B cell (primary cell): ENCODE data around the gene SERTAD3. TPM values are rescaled to one million over a fixed set of nuclear protein-coding genes. Genes with fewer than 3 reads are reported as not detected.

Experiments used
- ATAC-seq: fragments of 200-7000 bp; cut with Tn5 transposase; one replicate; pipeline ENCODE4 v1.10.0; 2021; ENCODE audit warnings: low read depth, mild to moderate bottlenecking, moderate number of reproducible peaks, moderate library complexity
- CTCF ChIA-PET: fragments of 350-600 bp; sonication (Branson Sonifier 250); formaldehyde crosslinking; loops from one replicate; lab custom pipeline; 2021; ENCODE audit warnings: antibody characterized with exemption, inconsistent platforms; lab: Charles Lee
- POLR2A ChIA-PET: fragments of 350-600 bp; sonication (Branson Sonifier 250); formaldehyde crosslinking; loops from one replicate; lab custom pipeline; 2021; ENCODE audit warnings: antibody characterized with exemption; lab: Charles Lee
- DNase-seq: peaks from one replicate; pipeline ENCODE4 v3.0.0; 2013
- H2AFZ ChIP-seq: 2 replicates; pipeline ENCODE4 v1.6.1; 2012; ENCODE audit warnings: mild to moderate bottlenecking, low read depth, low read length; ENCODE audit not compliant: insufficient read depth, poor library complexity, severe bottlenecking
- H3K27ac ChIP-seq, 2 donors: 1 replicate in 1 of 2; 2 replicates in 1 of 2; pipeline ENCODE4 v1.5.1; 2012 to 2013; ENCODE audit warnings: low read length in 2 of 2, mild to moderate bottlenecking in 2 of 2, moderate library complexity in 1 of 2
- H3K27me3 ChIP-seq, 4 experiments: fragments of 200-600 bp in 1 of 4; sonication (generic) in 1 of 4; replicated peaks in 1 of 4; 1 replicate in 2 of 4; 2 replicates in 2 of 4; pipeline versions ENCODE4 v1.6.1 to v1.7.0; 2013 to 2016; ENCODE audit warnings: low read length in 3 of 4, mild to moderate bottlenecking in 2 of 4, mixed read lengths in 1 of 4, moderate library complexity in 1 of 4; ENCODE audit not compliant: insufficient read depth in 4 of 4, control insufficient read depth in 3 of 4; ENCODE audit errors: control extremely low read depth in 1 of 4
- H3K36me3 ChIP-seq, 2 experiments: replicated peaks in 1 of 2; 1 replicate in 1 of 2; 2 replicates in 1 of 2; pipeline versions ENCODE4 v1.6.1 to v1.7.1; 2013; ENCODE audit warnings: low read length in 1 of 2; ENCODE audit not compliant: insufficient read depth in 2 of 2, control insufficient read depth in 1 of 2; ENCODE audit errors: control extremely low read depth in 1 of 2, extremely low read depth in 1 of 2
- H3K4me1 ChIP-seq, 2 donors: fragments of 200-600 bp in 1 of 2; sonication (generic) in 1 of 2; 1 replicate in 1 of 2; 2 replicates in 1 of 2; pipeline versions ENCODE4 v1.5.1 to v1.6.1; 2013 to 2017; ENCODE audit warnings: low read length in 2 of 2; ENCODE audit not compliant: control insufficient read depth in 2 of 2, insufficient read depth in 2 of 2
- H3K4me2 ChIP-seq: replicated peaks from 2 replicates; pipeline ENCODE3; 2012; ENCODE audit warnings: mild to moderate bottlenecking, low read depth, low read length; ENCODE audit not compliant: poor library complexity, severe bottlenecking
- H3K4me3 ChIP-seq, 5 experiments: fragments of 200-600 bp in 1 of 5; sonication (generic) in 1 of 5; 1 replicate in 3 of 5; 2 replicates in 2 of 5; pipeline versions ENCODE4 v1.5.1 to v1.7.0; 2011 to 2016; ENCODE audit warnings: low read length in 4 of 5, mild to moderate bottlenecking in 4 of 5, low read depth in 2 of 5, control low read depth in 1 of 5, moderate library complexity in 1 of 5; ENCODE audit not compliant: insufficient read depth in 1 of 5; ENCODE audit errors: control extremely low read depth in 1 of 5, extremely low read depth in 1 of 5
- H3K79me2 ChIP-seq: fragments of 200-600 bp; sonication (generic); one replicate; pipeline ENCODE4 v1.6.0; 2016; ENCODE audit warnings: low read length; ENCODE audit not compliant: control insufficient read depth, insufficient read depth
- H3K9ac ChIP-seq: fragments of 200-600 bp; sonication (generic); 2 replicates; pipeline ENCODE4 v1.6.1; 2017; ENCODE audit warnings: mild to moderate bottlenecking, low read length, moderate library complexity
- H3K9me3 ChIP-seq, 3 donors: one replicate each; pipeline versions ENCODE4 v1.6.1 to v1.7.1; 2013; ENCODE audit warnings: low read length in 2 of 3; ENCODE audit not compliant: control insufficient read depth in 2 of 3, insufficient read depth in 1 of 3; ENCODE audit errors: control extremely low read depth in 1 of 3
- H4K20me1 ChIP-seq: 2 replicates; pipeline ENCODE4 v1.6.0; 2012; ENCODE audit warnings: mild to moderate bottlenecking, low read length; ENCODE audit not compliant: insufficient read depth, control insufficient read depth, poor library complexity, severe bottlenecking
- H3K27ac Mint-ChIP-seq: one replicate; pipeline ENCODE4 v1.8.0; 2021; ENCODE audit warnings: mixed read lengths
- H3K27me3 Mint-ChIP-seq: one replicate; pipeline ENCODE4 v1.8.0; 2021; ENCODE audit warnings: mixed read lengths
- H3K4me1 Mint-ChIP-seq: one replicate; pipeline ENCODE4 v1.8.0; 2021; ENCODE audit warnings: mixed read lengths
- H3K4me3 Mint-ChIP-seq: one replicate; pipeline ENCODE4 v1.8.0; 2021; ENCODE audit warnings: mixed read lengths
- H3K9me3 Mint-ChIP-seq: one replicate; pipeline ENCODE4 v1.8.0; 2022; ENCODE audit warnings: mixed read lengths; ENCODE audit not compliant: insufficient read depth
- CTCF ChIP-seq: fragments of 200-600 bp; IDR thresholded peaks from one replicate; pipeline ENCODE4 v1.8.0; 2022; ENCODE audit warnings: antibody characterized with exemption, mild to moderate bottlenecking
- EZH2 ChIP-seq: IDR thresholded peaks from 2 replicates; pipeline ENCODE4 v1.6.1; 2012; ENCODE audit warnings: borderline replicate concordance, low read depth, mild to moderate bottlenecking, moderate library complexity, low read length; ENCODE audit not compliant: insufficient read depth, poor library complexity, severe bottlenecking
- WGBS: methylation state at CpG from one replicate; pipeline ENCODE4 v1.1.5; 2013; ENCODE audit warnings: missing lambda C conversion rate; ENCODE audit not compliant: insufficient coverage; 5-methylcytosine and 5-hydroxymethylcytosine counted together
- intact Hi-C: fragments of 100-400 bp; cut with micrococcal nuclease; formaldehyde crosslinking; loops from one replicate; pipeline ENCODE4 v1.10.0; 2022
- polyA plus RNA-seq: library from polyadenylated mRNA; depleted of rRNA; stranded (reverse); fragments of >200 nt; gene quantifications from 2 replicates; pipeline ENCODE4 v1.2.3, GENCODE V29; 2012
- total RNA-seq, 2 donors: library from RNA; stranded (reverse); fragments of 120-200 nt in 1 of 2; gene quantifications; 1 replicate in 1 of 2; 2 replicates in 1 of 2; pipeline versions ENCODE4 v1.2.3 to v1.2.4, GENCODE V29; 2013 to 2022

SERTAD3 gene
- total and polyA plus RNA-seq, 2 donors (not counting 1 experiment from before 2014, with no cell fraction given), result 41.6 to 43.9 TPM

DNA sequence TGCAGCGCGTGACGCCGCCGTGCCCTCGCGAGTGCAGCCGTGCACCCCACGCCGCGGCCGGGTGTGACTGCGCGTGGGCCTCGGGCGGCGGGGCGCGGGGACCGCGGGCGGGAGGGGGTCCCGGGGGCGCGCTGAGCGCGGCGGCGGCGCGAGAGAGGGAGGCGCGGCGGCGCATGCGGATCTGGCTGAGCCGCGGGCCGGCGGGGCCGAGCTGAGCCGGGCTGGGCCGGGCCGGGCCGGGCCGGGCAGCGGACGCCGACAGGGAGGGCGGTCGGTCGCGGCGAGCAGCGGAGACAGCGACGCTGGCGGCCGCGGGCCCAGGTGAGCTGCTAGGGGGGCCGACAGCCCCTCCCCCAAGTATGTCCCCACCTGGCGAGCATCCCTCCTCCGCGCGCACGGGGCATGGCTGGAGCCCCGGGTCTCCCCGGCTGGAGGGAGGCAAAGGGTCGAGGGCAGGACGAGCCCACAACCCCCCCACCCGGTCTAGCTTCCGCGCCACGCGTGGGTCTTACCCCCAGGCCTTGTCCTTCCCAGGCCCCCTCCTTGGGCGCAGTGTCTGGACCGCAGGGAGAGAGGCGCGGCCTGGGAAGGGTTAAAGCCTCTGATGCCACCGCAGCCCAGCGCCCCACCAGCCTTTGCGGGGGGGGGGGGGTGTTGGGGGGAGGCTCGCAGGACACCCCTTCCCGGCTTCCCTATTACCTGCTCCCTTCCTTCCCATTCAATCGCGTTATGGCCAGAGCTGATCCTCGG is 23.0 kb upstream of the SERTAD3 start, which contains the start of gene SPTBN4:
Gene SPTBN4 (plus strand): TSS at position 17 of the 750 bp plus-strand sequence. CDS start 5,621 bp downstream, outside the sequence.
- peaks cover 0 to 9% (median 0%) of the 10 kb centered on the region in 3 donors for H3K9me3 ChIP-seq
- DNase-seq (no peak), ATAC-seq (no peak)
- CTCF ChIA-PET, result interaction anchor here (1.1 to 6.7 kb wide), 2 partner anchors 13 to 44 kb away, joined by 4 to 86 read pairs; partner anchors contain the start of gene SERTAD1
- Mint-ChIP-seq H3K9me3 (no peaks in the 10 kb centered on the region), H3K4me1 (peaks cover 35% of the 10 kb centered on the region), H3K27me3 (peaks cover 15% of the 10 kb centered on the region), H3K27ac (peak within 1 kb of the TSS; percentile 66), H3K4me3 (peak within 1 kb of the TSS; percentile 87)
- peak within 1 kb of the TSS; percentile 80 for H3K4me2 ChIP-seq
- peak within 1 kb of the TSS; percentile 66 for H3K9ac ChIP-seq
- peak within 1 kb of the TSS; percentile 38 to 60 for H3K27ac ChIP-seq
- H3K4me3 ChIP-seq, result peak within 1 kb of the TSS; percentile 1 to 70 (median 62)
- H3K27me3 ChIP-seq, result peaks cover 0 to 23% (median 3%) of the 10 kb centered on the region in 4 experiments
- no peaks in the 10 kb centered on the region for H3K79me2 ChIP-seq
- TF ChIP-seq CTCF (no peak), EZH2 (no peak)
- H3K36me3 ChIP-seq, result no peaks in the 10 kb centered on the region
- POLR2A ChIA-PET, result interaction anchor here (1.7 to 2.2 kb wide), 2 partner anchors 24 to 41 kb away, joined by 12 read pairs; partner anchors contain the start of genes SERTAD1 and SERTAD3
- WGBS, result 1% methylated on average over 69 of the region's 87 CpGs
- intact Hi-C loops, result loop anchor here (1.0 to 5.0 kb wide), 4 partner anchors 119 to 795 kb away; partner anchors contain the start of genes AKT2, C19orf47, HNRNPUL1 and PLD3
- H2AFZ ChIP-seq, result peak within 1 kb of the TSS; percentile 77
- H3K4me1 ChIP-seq, result peaks cover 19 to 31% of the 10 kb centered on the region in 2 donors
- H4K20me1 ChIP-seq, result no peaks in the 10 kb centered on the region
